ENCODE results near the gene PCDHB9. TPM values are rescaled to one million over a fixed set of nuclear protein-coding genes. Genes with fewer than 3 reads are reported as not detected.
"Not testable (repeated sequence)": the region's sequence is repeated elsewhere in the genome, so short reads cannot be mapped to it uniquely, and the experiment has no call there.

Gene PCDHB9
- total RNA-seq, 1 donor from 2014 or later: 3.7 TPM

DNA sequence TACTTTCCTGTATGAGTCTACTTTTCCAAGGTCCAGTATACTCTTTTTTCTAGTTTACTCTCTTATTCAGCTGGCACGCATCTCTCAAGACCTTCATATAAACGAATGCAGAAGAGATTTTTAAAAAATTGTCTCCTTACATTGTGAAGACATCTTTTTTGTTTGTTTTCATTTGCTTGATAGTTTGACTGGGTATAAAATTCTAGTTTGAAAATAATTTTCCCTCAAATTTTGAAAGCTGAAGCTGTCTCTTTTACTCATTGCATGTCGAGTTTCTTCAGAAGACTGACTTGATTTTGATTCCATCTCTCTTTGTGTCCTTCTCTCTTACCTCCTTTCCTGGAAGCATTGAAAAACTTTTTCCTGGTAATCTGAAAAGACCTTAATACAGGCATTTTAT, 9.4 kb downstream of the PCDHB9 start:
- no peaks in the 10 kb centered on the region for H3K4me1 ChIP-seq
- no peaks in the 10 kb centered on the region for H3K36me3 ChIP-seq
- no peak overlapping the region for H3K4me3 ChIP-seq
- no peak overlapping the region for H3K27ac ChIP-seq
- no peak for DNase-seq (ENCODE audit: extremely low spot score in 2 of 2)
- no peaks in the 10 kb centered on the region for H3K27me3 ChIP-seq
- no peak for TF ChIP-seq POLR2AphosphoS5 (IDR thresholded peaks at IDR 0.05; ENCODE audit: insufficient read depth in 1 of 2, low read depth in 1 of 2)
- H3K9me3 ChIP-seq: peaks cover 24% of the 10 kb centered on the region
- intact Hi-C loops (cut with DNase I): no loop called here

DNA sequence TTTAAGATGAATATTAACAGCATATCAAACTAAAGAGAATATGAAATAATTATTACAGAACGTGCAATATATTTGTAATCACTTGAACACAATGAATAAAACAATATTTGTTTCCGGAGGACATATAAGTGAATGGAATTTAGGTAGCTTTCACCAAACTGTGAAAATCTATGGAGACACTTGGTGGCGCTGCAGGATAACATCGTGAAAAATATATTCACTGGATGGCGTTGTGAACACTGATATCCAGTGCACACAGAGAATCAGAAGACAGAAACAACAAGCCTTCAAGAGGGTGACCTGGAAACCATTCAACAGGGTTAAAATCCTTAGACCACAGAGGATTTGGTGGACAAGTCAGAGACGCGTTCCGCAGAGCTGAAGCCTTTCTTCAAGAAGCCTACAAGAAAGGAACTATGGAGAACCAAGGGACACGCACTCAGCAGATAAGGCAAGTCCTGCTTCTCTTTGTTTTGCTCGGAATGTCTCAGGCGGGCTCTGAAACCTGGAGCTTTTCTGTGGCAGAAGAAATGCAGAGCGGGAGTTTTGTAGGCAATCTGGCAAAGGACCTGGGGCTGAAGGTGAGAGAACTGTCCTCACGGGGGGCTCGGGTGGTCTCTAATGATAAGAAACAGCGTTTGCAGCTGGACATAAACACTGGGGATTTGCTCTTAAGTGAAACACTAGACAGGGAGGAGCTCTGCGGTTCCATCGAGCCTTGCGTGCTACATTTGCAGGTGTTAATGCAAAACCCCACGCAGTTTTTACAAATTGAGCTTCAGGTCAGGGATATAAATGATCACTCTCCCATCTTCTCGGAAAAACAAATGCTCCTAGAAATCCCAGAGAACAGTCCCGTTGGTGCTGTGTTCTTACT, 12.6 kb downstream of the PCDHB9 start, which contains the start of gene PCDHB11:
PCDHB11 (plus strand) TSS at position 269 of the 877 bp plus-strand sequence; CDS start at position 417, 148 bp downstream.
- DNase-seq (ENCODE audit: extremely low spot score in 2 of 2): no peak
- TF ChIP-seq, protein P1, sequence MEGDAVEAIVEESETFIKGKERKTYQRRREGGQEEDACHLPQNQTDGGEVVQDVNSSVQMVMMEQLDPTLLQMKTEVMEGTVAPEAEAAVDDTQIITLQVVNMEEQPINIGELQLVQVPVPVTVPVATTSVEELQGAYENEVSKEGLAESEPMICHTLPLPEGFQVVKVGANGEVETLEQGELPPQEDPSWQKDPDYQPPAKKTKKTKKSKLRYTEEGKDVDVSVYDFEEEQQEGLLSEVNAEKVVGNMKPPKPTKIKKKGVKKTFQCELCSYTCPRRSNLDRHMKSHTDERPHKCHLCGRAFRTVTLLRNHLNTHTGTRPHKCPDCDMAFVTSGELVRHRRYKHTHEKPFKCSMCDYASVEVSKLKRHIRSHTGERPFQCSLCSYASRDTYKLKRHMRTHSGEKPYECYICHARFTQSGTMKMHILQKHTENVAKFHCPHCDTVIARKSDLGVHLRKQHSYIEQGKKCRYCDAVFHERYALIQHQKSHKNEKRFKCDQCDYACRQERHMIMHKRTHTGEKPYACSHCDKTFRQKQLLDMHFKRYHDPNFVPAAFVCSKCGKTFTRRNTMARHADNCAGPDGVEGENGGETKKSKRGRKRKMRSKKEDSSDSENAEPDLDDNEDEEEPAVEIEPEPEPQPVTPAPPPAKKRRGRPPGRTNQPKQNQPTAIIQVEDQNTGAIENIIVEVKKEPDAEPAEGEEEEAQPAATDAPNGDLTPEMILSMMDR (IDR thresholded peaks at IDR 0.05): no peak
- no peak for TF ChIP-seq POLR2A (IDR thresholded peaks at IDR 0.05)
- no peak for TF ChIP-seq POLR2AphosphoS5 (IDR thresholded peaks at IDR 0.05; ENCODE audit: insufficient read depth in 1 of 2, low read depth in 1 of 2)
- no peak within 1 kb of the TSS for H3K4me3 ChIP-seq
- no peaks in the 10 kb centered on the region for H3K36me3 ChIP-seq
- intact Hi-C loops (cut with DNase I): no loop called here
- H3K4me1 ChIP-seq: no peaks in the 10 kb centered on the region
- peaks cover 28% of the 10 kb centered on the region for H3K9me3 ChIP-seq
- no peak within 1 kb of the TSS for H3K27ac ChIP-seq
- H3K27me3 ChIP-seq: no peaks in the 10 kb centered on the region

DNA sequence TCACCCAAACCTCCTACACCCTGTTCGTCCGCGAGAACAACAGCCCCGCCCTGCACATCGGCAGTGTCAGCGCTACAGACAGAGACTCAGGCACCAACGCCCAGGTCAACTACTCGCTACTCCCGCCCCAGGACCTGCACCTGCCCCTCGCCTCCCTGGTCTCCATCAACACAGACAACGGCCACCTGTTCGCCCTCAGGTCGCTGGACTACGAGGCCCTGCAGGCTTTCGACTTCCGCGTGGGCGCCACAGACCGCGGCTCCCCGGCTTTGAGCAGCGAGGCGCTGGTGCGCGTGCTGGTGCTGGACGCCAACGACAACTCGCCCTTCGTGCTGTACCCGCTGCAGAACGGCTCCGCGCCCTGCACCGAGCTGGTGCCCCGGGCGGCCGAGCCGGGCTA, 14.2 kb downstream of the PCDHB9 start:
- DNase-seq (ENCODE audit: extremely low spot score in 2 of 2); H3K4me3 ChIP-seq; H3K27me3 ChIP-seq; H3K36me3 ChIP-seq; H3K4me1 ChIP-seq; H3K27ac ChIP-seq; intact Hi-C loops (cut with DNase I): not testable (repeated sequence)
- H3K9me3 ChIP-seq: peaks cover 24% of the 10 kb centered on the region

DNA sequence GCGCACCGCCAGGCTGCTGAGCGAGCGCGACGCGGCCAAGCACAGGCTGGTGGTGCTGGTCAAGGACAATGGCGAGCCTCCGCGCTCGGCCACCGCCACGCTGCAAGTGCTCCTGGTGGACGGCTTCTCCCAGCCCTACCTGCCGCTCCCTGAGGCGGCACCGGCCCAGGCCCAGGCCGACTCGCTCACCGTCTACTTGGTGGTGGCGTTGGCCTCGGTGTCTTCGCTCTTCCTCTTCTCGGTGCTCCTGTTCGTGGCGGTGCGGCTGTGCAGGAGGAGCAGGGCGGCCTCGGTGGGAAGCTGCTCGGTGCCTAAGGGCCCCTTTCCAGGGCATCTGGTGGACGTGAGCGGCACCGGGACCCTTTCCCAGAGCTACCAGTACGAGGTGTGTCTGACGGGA, 14.7 kb downstream of the PCDHB9 start:
- H3K4me1 ChIP-seq; H3K4me3 ChIP-seq; H3K27ac ChIP-seq; intact Hi-C loops (cut with DNase I); DNase-seq (ENCODE audit: extremely low spot score in 2 of 2); H3K27me3 ChIP-seq; H3K36me3 ChIP-seq: not testable (repeated sequence)
- H3K9me3 ChIP-seq: peaks cover 24% of the 10 kb centered on the region

DNA sequence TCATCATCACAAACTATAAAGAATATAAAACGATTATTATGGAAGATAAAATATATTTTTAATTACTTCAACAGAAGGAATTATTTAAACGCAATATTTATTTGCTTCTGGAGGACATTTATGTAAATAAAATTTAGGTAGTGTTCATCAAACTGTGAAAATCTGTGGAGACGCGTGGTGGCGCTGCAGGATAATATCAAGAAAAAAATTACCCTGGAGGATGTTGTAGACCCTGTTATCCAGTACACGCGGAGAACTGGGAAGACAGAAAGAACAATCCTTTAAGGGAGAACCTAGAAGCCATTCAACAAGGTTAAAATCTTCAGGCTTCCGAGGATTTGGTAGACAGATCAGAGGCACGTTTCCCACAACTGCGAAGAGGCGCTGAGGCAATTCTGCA, 21.5 kb downstream of the PCDHB9 start, which contains the start of gene PCDHB12:
PCDHB12 (plus strand) TSS at position 242 of the 400 bp plus-strand sequence. CDS start 189 bp downstream, outside the sequence.
- Histone ChIP-seq H3K36me3 (no peaks in the 10 kb centered on the region), H3K4me1 (no peaks in the 10 kb centered on the region), H3K9me3 (peaks cover 13% of the 10 kb centered on the region), H3K27me3 (no peaks in the 10 kb centered on the region), H3K4me3 (peak within 1 kb of the TSS; percentile 2 to 22), H3K27ac (no peak within 1 kb of the TSS)
- TF ChIP-seq, protein P1 (IDR thresholded peaks at IDR 0.05): no peak
- no peak for TF ChIP-seq POLR2AphosphoS5 (IDR thresholded peaks at IDR 0.05; ENCODE audit: insufficient read depth in 1 of 2, low read depth in 1 of 2)
- TF ChIP-seq POLR2A (IDR thresholded peaks at IDR 0.05): no peak
- no peak for DNase-seq (ENCODE audit: extremely low spot score in 2 of 2)
- intact Hi-C loops (cut with DNase I): no loop called here

DNA sequence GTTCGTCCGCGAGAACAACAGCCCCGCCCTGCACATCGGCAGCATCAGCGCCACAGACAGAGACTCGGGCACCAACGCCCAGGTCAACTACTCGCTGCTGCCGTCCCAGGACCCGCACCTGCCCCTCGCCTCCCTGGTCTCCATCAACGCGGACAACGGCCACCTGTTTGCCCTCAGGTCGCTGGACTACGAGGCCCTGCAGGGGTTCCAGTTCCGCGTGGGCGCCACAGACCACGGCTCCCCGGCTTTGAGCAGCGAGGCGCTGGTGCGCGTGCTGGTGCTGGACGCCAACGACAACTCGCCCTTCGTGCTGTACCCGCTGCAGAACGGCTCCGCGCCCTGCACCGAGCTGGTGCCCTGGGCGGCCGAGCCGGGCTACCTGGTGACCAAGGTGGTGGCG, 23.3 kb downstream of the PCDHB9 start:
- H3K36me3 ChIP-seq; DNase-seq (ENCODE audit: extremely low spot score in 2 of 2); intact Hi-C loops (cut with DNase I); H3K27ac ChIP-seq; H3K27me3 ChIP-seq; H3K4me3 ChIP-seq; H3K4me1 ChIP-seq: not testable (repeated sequence)
- H3K9me3 ChIP-seq: peaks cover 14% of the 10 kb centered on the region

DNA sequence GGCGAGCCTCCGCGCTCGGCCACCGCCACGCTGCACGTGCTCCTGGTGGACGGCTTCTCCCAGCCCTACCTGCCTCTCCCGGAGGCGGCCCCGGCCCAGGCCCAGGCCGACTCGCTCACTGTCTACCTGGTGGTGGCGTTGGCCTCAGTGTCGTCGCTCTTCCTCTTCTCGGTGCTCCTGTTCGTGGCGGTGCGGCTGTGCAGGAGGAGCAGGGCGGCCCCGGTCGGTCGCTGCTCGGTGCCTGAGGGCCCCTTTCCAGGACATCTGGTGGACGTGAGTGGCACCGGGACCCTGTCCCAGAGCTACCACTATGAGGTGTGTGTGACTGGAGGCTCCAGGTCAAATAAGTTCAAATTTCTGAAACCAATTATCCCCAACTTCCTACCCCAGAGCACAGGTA, 23.9 kb downstream of the PCDHB9 start:
- H3K36me3 ChIP-seq; H3K27me3 ChIP-seq; H3K4me3 ChIP-seq; H3K4me1 ChIP-seq; intact Hi-C loops (cut with DNase I); H3K27ac ChIP-seq; DNase-seq (ENCODE audit: extremely low spot score in 2 of 2): not testable (repeated sequence)
- H3K9me3 ChIP-seq: peaks cover 13% of the 10 kb centered on the region

DNA sequence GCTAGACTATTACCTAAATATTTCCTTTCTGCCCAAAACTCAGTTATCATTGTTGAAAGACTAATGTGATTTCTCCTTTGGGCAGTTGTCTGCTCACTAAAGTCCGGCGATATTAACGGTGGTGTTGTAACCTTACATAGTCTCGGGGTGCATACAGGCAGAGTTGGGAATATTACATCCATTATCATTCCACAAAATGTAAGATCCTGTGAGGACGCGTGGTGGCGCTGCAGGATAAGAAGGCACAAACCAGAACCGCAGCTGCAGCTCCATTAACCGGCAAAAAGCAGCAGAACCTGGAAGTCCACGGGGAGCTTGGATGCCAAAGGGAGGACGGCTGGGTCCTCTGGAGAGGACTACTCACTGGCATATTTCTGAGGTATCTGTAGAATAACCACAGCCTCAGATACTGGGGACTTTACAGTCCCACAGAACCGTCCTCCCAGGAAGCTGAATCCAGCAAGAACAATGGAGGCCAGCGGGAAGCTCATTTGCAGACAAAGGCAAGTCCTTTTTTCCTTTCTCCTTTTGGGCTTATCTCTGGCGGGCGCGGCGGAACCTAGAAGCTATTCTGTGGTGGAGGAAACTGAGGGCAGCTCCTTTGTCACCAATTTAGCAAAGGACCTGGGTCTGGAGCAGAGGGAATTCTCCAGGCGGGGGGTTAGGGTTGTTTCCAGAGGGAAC, 26.8 kb downstream of the PCDHB9 start, which contains the start of gene PCDHB13:
PCDHB13 (plus strand) TSS at position 264 of the 684 bp plus-strand sequence; CDS start at position 469, 205 bp downstream.
- DNase-seq (ENCODE audit: extremely low spot score in 2 of 2); H3K27ac ChIP-seq; intact Hi-C loops (cut with DNase I); H3K4me1 ChIP-seq; H3K36me3 ChIP-seq; H3K27me3 ChIP-seq: not testable (repeated sequence)
- peaks cover 22% of the 10 kb centered on the region for H3K9me3 ChIP-seq
- H3K4me3 ChIP-seq: peak within 1 kb of the TSS in 1 of 2 donors; percentile 11

DNA sequence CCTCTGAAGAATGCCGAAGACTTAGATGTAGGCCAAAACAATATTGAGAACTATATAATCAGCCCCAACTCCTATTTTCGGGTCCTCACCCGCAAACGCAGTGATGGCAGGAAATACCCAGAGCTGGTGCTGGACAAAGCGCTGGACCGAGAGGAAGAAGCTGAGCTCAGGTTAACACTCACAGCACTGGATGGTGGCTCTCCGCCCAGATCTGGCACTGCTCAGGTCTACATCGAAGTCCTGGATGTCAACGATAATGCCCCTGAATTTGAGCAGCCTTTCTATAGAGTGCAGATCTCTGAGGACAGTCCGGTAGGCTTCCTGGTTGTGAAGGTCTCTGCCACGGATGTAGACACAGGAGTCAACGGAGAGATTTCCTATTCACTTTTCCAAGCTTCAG, 27.6 kb downstream of the PCDHB9 start:
- H3K4me3 ChIP-seq; DNase-seq (ENCODE audit: extremely low spot score in 2 of 2); H3K4me1 ChIP-seq; H3K27ac ChIP-seq; intact Hi-C loops (cut with DNase I); H3K27me3 ChIP-seq; H3K36me3 ChIP-seq: not testable (repeated sequence)
- peaks cover 28% of the 10 kb centered on the region for H3K9me3 ChIP-seq

DNA sequence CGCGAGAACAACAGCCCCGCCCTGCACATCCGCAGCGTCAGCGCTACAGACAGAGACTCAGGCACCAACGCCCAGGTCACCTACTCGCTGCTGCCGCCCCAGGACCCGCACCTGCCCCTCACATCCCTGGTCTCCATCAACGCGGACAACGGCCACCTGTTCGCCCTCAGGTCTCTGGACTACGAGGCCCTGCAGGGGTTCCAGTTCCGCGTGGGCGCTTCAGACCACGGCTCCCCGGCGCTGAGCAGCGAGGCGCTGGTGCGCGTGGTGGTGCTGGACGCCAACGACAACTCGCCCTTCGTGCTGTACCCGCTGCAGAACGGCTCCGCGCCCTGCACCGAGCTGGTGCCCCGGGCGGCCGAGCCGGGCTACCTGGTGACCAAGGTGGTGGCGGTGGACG, 28.5 kb downstream of the PCDHB9 start:
- DNase-seq (ENCODE audit: extremely low spot score in 2 of 2); H3K36me3 ChIP-seq; H3K4me3 ChIP-seq; H3K4me1 ChIP-seq; H3K27me3 ChIP-seq; intact Hi-C loops (cut with DNase I); H3K27ac ChIP-seq: not testable (repeated sequence)
- peaks cover 31% of the 10 kb centered on the region for H3K9me3 ChIP-seq

Measured in vagina (tissue), 2 donors.